Measurements from ENCODE around the gene SCN2A. TPM values are rescaled to one million over a fixed set of nuclear protein-coding genes. Genes with fewer than 3 reads are reported as not detected.

The SCN2A gene
- total RNA-seq, 4 donors from 2014 or later, result 0.12 to 1.3 (median 0.64) TPM

GRCh38 chr2:165406173-165406572 is 167.0 kb downstream of the SCN2A start:
- H3K27me3 ChIP-seq, result no peaks in the 10 kb centered on the region
- H3K4me3 ChIP-seq, result no peak overlapping the region
- H3K36me3 ChIP-seq, result no peaks in the 10 kb centered on the region
- no peak overlapping the region for H3K27ac ChIP-seq
- no peak for TF ChIP-seq POLR2AphosphoS5 (IDR thresholded peaks at IDR 0.05)
- TF ChIP-seq POLR2A (IDR thresholded peaks at IDR 0.05), result no peak
- no peak for TF ChIP-seq CTCF (IDR thresholded peaks at IDR 0.05)
- TF ChIP-seq EP300 (IDR thresholded peaks at IDR 0.05), result no peak
- no peak for ATAC-seq
- no peaks in the 10 kb centered on the region for H3K9me3 ChIP-seq
- no peaks in the 10 kb centered on the region for H3K4me1 ChIP-seq
- WGBS, 2 donors (ENCODE audit: low coverage in 1 of 2), result 87 to 94% methylated on average over 3 of the region's 3 CpGs

GRCh38 chr2:165407466-165407865 is 168.3 kb downstream of the SCN2A start:
- ATAC-seq, result no peak
- TF ChIP-seq POLR2AphosphoS5 (IDR thresholded peaks at IDR 0.05) (no peak), CTCF (IDR thresholded peaks at IDR 0.05) (no peak), EP300 (IDR thresholded peaks at IDR 0.05) (no peak), POLR2A (IDR thresholded peaks at IDR 0.05) (no peak)
- Histone ChIP-seq H3K36me3 (no peaks in the 10 kb centered on the region), H3K27me3 (no peaks in the 10 kb centered on the region), H3K4me3 (no peak overlapping the region), H3K27ac (no peak overlapping the region), H3K9me3 (no peaks in the 10 kb centered on the region), H3K4me1 (no peaks in the 10 kb centered on the region)

GRCh38 chr2:165408186-165408585 is 169.0 kb downstream of the SCN2A start:
- Histone ChIP-seq H3K36me3 (no peaks in the 10 kb centered on the region), H3K27me3 (no peaks in the 10 kb centered on the region), H3K9me3 (no peaks in the 10 kb centered on the region), H3K4me1 (no peaks in the 10 kb centered on the region), H3K27ac (no peak overlapping the region), H3K4me3 (no peak overlapping the region)
- ATAC-seq, result no peak
- 31 to 55% methylated on average over 3 of the region's 3 CpGs for WGBS, 2 donors (ENCODE audit: low coverage in 1 of 2)
- no peak for TF ChIP-seq POLR2A (IDR thresholded peaks at IDR 0.05)
- TF ChIP-seq CTCF (IDR thresholded peaks at IDR 0.05), result no peak
- no peak for TF ChIP-seq EP300 (IDR thresholded peaks at IDR 0.05)

GRCh38 chr2:165410276-165410675 is 171.1 kb downstream of the SCN2A start:
- ATAC-seq, result no peak
- no peak overlapping the region for H3K27ac ChIP-seq
- no peak for TF ChIP-seq POLR2AphosphoS5 (IDR thresholded peaks at IDR 0.05)
- TF ChIP-seq CTCF (IDR thresholded peaks at IDR 0.05), result no peak
- no peak for TF ChIP-seq POLR2A (IDR thresholded peaks at IDR 0.05)
- no peak for TF ChIP-seq EP300 (IDR thresholded peaks at IDR 0.05)

GRCh38 chr2:165414187-165414586 is 175.0 kb downstream of the SCN2A start:
- H3K4me1 ChIP-seq, result no peaks in the 10 kb centered on the region
- H3K4me3 ChIP-seq, result no peak overlapping the region
- H3K27ac ChIP-seq, result no peak overlapping the region
- peaks cover 0 to 9% (median 0%) of the 10 kb centered on the region in 3 donors for H3K9me3 ChIP-seq
- H3K36me3 ChIP-seq, result no peaks in the 10 kb centered on the region
- no peaks in the 10 kb centered on the region for H3K27me3 ChIP-seq
- TF ChIP-seq CTCF (IDR thresholded peaks at IDR 0.05) (no peak), POLR2A (IDR thresholded peaks at IDR 0.05) (no peak), EP300 (IDR thresholded peaks at IDR 0.05) (no peak), POLR2AphosphoS5 (IDR thresholded peaks at IDR 0.05) (no peak)
- no peak for ATAC-seq

More at GRCh38 chr2:165410276-165410675, 171.1 kb downstream of the SCN2A start:
- Histone ChIP-seq H3K4me1 (no peaks in the 10 kb centered on the region), H3K4me3 (no peak overlapping the region), H3K9me3 (no peaks in the 10 kb centered on the region), H3K36me3 (no peaks in the 10 kb centered on the region), H3K27me3 (no peaks in the 10 kb centered on the region)
